Fibroblast of lung (primary cell): ENCODE data around the gene CLEC11A.

Source experiments
- CTCF ChIP-seq, 2 donors: IDR thresholded peaks in 1 of 2; conservative IDR thresholded peaks in 1 of 2; 1 replicate in 1 of 2; 2 replicates in 1 of 2; pipeline ENCODE4 v1.5.1; 2011 to 2012; ENCODE audit warnings: low read length in 2 of 2, control low read depth in 1 of 2, inconsistent platforms in 1 of 2, low read depth in 1 of 2, mild to moderate bottlenecking in 1 of 2
- EZH2 ChIP-seq: IDR thresholded peaks from 2 replicates; pipeline ENCODE4 v1.5.1; 2012; ENCODE audit warnings: low read length, control low read depth, mild to moderate bottlenecking; ENCODE audit errors: missing control alignments

- TF ChIP-seq CTCF (conservative IDR thresholded peaks at IDR 0.05 in 1 of 2, IDR thresholded peaks at IDR 0.05 in 1 of 2; ENCODE audit: low read depth in 1 of 2, low read length in 2 of 2) (no peak), EZH2 (no peak)
Measured at GRCh38 chr19:50695251-50696093, 27.7 kb upstream of the CLEC11A start.
